Upper lobe of right lung (tissue), 1 donor: ENCODE measurements around the gene TGM1. TPM values are rescaled to one million over a fixed set of nuclear protein-coding genes. Genes with fewer than 3 reads are reported as not detected.
"Not testable (repeated sequence)": the region's sequence is repeated elsewhere in the genome, so short reads cannot be mapped to it uniquely, and the experiment has no call there.

Experiments
- ATAC-seq: fragments of 200-7000 bp; cut with Tn5 transposase; one replicate; pipeline ENCODE4 v1.9.1; 2020; ENCODE audit warnings: mild to moderate bottlenecking, moderate library complexity
- DNase-seq: peaks from one replicate; pipeline ENCODE4 v3.0.0-alpha.2; 2020
- H3K27ac ChIP-seq: fragments of 200-600 bp; one replicate; pipeline ENCODE4 v1.8.0; 2022
- H3K27me3 ChIP-seq: fragments of 200-600 bp; one replicate; pipeline ENCODE4 v1.8.0; 2022; ENCODE audit warnings: mild to moderate bottlenecking
- H3K36me3 ChIP-seq: fragments of 200-600 bp; one replicate; pipeline ENCODE4 v1.8.0; 2022
- H3K4me1 ChIP-seq: fragments of 200-600 bp; one replicate; pipeline ENCODE4 v1.8.0; 2022
- H3K4me3 ChIP-seq: fragments of 200-600 bp; one replicate; pipeline ENCODE4 v1.8.0; 2022; ENCODE audit warnings: mild to moderate bottlenecking
- H3K9me3 ChIP-seq: fragments of 200-600 bp; one replicate; pipeline ENCODE4 v1.8.0; 2022
- intact Hi-C: fragments of 100-400 bp; cut with DNase I; formaldehyde crosslinking; loops from one replicate; pipeline ENCODE4 v1.11.0; 2022
- total RNA-seq: library from RNA; stranded (reverse); fragmentation: NEBNext Ultra II Directional; extraction: Animal tissue kit (Norgen Biotek cat#: 25700); gene quantifications from one replicate; pipeline ENCODE4 v1.2.1, GENCODE V29; 2021
- TF ChIP-seq, protein P1 (sequence below): fragments of 200-600 bp; IDR thresholded peaks from one replicate; pipeline ENCODE4 v1.8.0; 2022; ENCODE audit warnings: antibody characterized with exemption
- donor health status: DM: no; HTN: yes; CAD: no; lungs with severe emphysema.

TGM1 gene
- total RNA-seq, 1 donor from 2014 or later = 12.3 TPM

DNA sequence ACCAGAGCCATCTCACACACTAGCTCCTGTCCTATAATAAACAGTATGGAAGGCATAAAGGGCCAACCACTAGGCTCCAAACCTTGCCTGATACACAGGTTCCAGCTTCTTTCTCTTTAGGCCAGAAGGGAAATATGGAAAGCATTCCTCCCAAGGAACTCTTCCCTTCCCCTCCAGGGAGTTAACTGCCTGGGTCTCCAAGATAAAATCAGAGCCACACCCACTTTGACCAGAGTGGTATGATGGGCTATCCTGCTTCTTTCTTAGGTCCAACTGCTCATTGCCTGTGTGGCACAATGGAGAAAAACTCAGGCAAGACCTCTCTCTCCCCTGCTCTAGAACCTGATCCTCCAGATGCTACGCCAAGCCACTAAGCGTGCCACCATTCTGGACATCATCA, 55.4 kb downstream of the TGM1 start:
- Histone ChIP-seq H3K36me3 (peaks cover 61% of the 10 kb centered on the region), H3K9me3 (no peaks in the 10 kb centered on the region), H3K4me1 (peaks cover 6% of the 10 kb centered on the region), H3K4me3 (no peak overlapping the region), H3K27me3 (no peaks in the 10 kb centered on the region), H3K27ac (no peak overlapping the region)
- no peak for ATAC-seq
- no peak for DNase-seq
- TF ChIP-seq, protein P1, sequence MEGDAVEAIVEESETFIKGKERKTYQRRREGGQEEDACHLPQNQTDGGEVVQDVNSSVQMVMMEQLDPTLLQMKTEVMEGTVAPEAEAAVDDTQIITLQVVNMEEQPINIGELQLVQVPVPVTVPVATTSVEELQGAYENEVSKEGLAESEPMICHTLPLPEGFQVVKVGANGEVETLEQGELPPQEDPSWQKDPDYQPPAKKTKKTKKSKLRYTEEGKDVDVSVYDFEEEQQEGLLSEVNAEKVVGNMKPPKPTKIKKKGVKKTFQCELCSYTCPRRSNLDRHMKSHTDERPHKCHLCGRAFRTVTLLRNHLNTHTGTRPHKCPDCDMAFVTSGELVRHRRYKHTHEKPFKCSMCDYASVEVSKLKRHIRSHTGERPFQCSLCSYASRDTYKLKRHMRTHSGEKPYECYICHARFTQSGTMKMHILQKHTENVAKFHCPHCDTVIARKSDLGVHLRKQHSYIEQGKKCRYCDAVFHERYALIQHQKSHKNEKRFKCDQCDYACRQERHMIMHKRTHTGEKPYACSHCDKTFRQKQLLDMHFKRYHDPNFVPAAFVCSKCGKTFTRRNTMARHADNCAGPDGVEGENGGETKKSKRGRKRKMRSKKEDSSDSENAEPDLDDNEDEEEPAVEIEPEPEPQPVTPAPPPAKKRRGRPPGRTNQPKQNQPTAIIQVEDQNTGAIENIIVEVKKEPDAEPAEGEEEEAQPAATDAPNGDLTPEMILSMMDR = no peak
- intact Hi-C loops = no loop called here

- Histone ChIP-seq H3K4me3 (no peak overlapping the region), H3K36me3 (peaks cover 65% of the 10 kb centered on the region), H3K27ac (no peak overlapping the region), H3K9me3 (no peaks in the 10 kb centered on the region), H3K27me3 (no peaks in the 10 kb centered on the region), H3K4me1 (peaks cover 2% of the 10 kb centered on the region)
- TF ChIP-seq, protein P1 = no peak
- DNase-seq = no peak
- intact Hi-C loops = no loop called here
- ATAC-seq = no peak
Observed at GRCh38 chr14:24207104-24207551, 55.8 kb downstream of the TGM1 start.

- Histone ChIP-seq H3K27me3 (no peaks in the 10 kb centered on the region), H3K36me3 (peaks cover 70% of the 10 kb centered on the region), H3K4me1 (no peaks in the 10 kb centered on the region), H3K9me3 (no peaks in the 10 kb centered on the region), H3K27ac (no peak overlapping the region), H3K4me3 (no peak overlapping the region)
- DNase-seq = no peak
- intact Hi-C loops = no loop called here
- no peak for ATAC-seq
- TF ChIP-seq, protein P1 = no peak
Observed at GRCh38 chr14:24206260-24207103, 56.5 kb downstream of the TGM1 start.

DNA sequence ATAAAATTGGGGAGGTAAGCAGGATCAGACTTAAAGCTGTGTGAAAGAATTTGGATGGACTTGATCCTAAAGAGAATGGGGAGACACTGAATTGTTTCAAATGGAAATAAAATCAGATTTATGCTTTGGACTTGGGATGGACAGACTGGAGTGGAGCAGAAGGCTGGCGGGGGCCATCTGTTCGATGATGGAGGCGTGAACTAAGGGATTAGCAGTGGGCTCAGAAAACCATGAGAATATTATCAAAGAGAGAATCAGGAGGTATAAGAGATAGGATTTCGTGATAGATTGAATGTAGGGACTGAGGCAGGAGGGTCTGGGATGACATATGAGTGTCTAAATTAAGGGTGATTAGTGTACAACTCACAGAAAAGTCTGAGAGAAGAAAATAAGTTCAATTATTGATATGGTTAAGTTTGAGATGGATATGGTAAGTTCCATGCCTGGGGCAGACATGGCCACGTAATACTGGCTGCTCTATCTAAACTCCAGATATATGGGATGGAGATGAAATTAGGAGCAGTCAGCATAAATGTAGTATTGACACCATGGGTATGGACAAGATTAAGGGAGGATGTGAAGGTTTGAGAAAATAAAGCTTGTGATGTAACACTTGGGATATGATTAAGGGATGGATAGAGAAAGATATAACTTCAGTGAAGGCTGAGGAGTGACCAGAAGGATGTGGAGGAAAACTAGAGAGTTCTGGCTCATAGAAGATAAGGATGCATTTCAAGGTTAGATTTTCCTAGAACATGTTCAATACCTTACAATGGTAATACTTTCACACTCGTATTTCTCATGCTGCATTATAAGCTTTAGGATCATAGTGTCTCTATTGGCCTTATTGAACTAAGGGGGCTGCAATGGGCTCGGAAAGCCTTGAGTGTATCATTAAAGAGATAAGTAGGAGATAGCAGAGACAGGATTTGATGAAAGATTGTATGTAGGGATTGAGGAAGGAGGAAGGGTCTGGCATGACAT, 58.5 kb downstream of the TGM1 start:
- intact Hi-C loops = no loop called here
- TF ChIP-seq, protein P1 = no peak
- Histone ChIP-seq H3K9me3 (no peaks in the 10 kb centered on the region), H3K27ac (no peak overlapping the region), H3K27me3 (no peaks in the 10 kb centered on the region), H3K4me3 (no peak overlapping the region), H3K4me1 (no peaks in the 10 kb centered on the region), H3K36me3 (peaks cover 57% of the 10 kb centered on the region)
- ATAC-seq (no peak), DNase-seq (no peak)

GRCh38 chr14:24203249-24203886, 59.6 kb downstream of the TGM1 start:
- peaks cover 48% of the 10 kb centered on the region for H3K36me3 ChIP-seq
- H3K4me3 ChIP-seq, intact Hi-C loops, H3K4me1 ChIP-seq, H3K9me3 ChIP-seq, ATAC-seq, H3K27ac ChIP-seq, DNase-seq, H3K27me3 ChIP-seq: not testable (repeated sequence)

GRCh38 chr14:24202538-24202937, 60.4 kb downstream of the TGM1 start:
- H3K36me3 ChIP-seq = peaks cover 40% of the 10 kb centered on the region
- DNase-seq, H3K4me1 ChIP-seq, H3K4me3 ChIP-seq, H3K27me3 ChIP-seq, ATAC-seq, intact Hi-C loops, H3K9me3 ChIP-seq, H3K27ac ChIP-seq: not testable (repeated sequence)
